ENCODE results near the gene RPL9.

GRCh38 chr4:39406763-39407583 lies 51.7 kb downstream of the RPL9 start, which contains the start of gene KLB:
- TF ChIP-seq, protein P1, sequence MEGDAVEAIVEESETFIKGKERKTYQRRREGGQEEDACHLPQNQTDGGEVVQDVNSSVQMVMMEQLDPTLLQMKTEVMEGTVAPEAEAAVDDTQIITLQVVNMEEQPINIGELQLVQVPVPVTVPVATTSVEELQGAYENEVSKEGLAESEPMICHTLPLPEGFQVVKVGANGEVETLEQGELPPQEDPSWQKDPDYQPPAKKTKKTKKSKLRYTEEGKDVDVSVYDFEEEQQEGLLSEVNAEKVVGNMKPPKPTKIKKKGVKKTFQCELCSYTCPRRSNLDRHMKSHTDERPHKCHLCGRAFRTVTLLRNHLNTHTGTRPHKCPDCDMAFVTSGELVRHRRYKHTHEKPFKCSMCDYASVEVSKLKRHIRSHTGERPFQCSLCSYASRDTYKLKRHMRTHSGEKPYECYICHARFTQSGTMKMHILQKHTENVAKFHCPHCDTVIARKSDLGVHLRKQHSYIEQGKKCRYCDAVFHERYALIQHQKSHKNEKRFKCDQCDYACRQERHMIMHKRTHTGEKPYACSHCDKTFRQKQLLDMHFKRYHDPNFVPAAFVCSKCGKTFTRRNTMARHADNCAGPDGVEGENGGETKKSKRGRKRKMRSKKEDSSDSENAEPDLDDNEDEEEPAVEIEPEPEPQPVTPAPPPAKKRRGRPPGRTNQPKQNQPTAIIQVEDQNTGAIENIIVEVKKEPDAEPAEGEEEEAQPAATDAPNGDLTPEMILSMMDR (IDR thresholded peaks at IDR 0.05): no peak
- TF ChIP-seq ZFX (IDR thresholded peaks at IDR 0.05; ENCODE audit: borderline replicate concordance): no peak

Measured in 22Rv1 (cell line).